Bronchial epithelial cell (primary cell): ENCODE results near the gene MIXL1. TPM values are rescaled to one million over a fixed set of nuclear protein-coding genes. Genes with fewer than 3 reads are reported as not detected.

Source experiments
- DNase-seq: peaks from one replicate; pipeline ENCODE4 v3.0.0-alpha.2; 2010; ENCODE audit warnings: low read depth
- FAIRE-seq: peaks from 2 replicates; lab custom pipeline; 2011; peaks lifted over from hg19 to GRCh38; lab: Jason Lieb, UNC
- H3K27me3 ChIP-seq: 2 replicates; pipeline ENCODE4 v1.5.1; 2011; ENCODE audit warnings: low read length; ENCODE audit not compliant: control insufficient read depth, insufficient read depth
- H3K36me3 ChIP-seq: 2 replicates; pipeline ENCODE4 v1.5.1; 2011; ENCODE audit warnings: low read length; ENCODE audit not compliant: control insufficient read depth, insufficient read depth
- H3K4me3 ChIP-seq: 2 replicates; pipeline ENCODE4 v1.5.1; 2011; ENCODE audit warnings: mild to moderate bottlenecking, low read depth, low read length, control low read depth
- total RNA-seq: library from RNA; depleted of rRNA; stranded (reverse); fragments of >200 nt; gene quantifications from 2 replicates; pipeline ENCODE4 v1.2.1, GENCODE V29; 2014
- TF ChIP-seq, protein P1 (sequence below): IDR thresholded peaks from 2 replicates; pipeline ENCODE4 v1.5.1; 2011; ENCODE audit warnings: mild to moderate bottlenecking, moderate library complexity, low read length, control low read depth, inconsistent platforms; ENCODE audit not compliant: insufficient read depth, severe bottlenecking

The MIXL1 gene
- total RNA-seq, 1 donor from 2014 or later = not detected

DNA sequence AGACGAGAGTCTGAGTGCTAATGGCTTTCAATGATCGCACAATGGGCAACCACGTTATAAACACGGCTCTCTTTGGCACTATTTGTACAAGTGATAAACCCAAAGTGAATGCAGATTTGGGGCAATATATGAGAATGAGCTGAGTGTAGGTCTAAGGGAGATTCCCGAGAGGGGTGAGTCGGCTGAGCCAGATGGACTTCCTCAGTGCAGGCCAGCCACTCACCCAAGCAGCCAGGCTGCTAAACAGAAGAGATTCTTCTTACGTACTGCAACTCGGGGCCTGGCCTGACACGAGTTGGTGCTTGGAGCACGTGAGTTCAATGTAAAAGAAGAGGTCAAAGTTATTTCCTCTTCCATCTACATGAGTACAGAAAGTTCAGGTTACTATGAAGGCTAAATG is 6.2 kb upstream of the MIXL1 start:
- TF ChIP-seq, protein P1, sequence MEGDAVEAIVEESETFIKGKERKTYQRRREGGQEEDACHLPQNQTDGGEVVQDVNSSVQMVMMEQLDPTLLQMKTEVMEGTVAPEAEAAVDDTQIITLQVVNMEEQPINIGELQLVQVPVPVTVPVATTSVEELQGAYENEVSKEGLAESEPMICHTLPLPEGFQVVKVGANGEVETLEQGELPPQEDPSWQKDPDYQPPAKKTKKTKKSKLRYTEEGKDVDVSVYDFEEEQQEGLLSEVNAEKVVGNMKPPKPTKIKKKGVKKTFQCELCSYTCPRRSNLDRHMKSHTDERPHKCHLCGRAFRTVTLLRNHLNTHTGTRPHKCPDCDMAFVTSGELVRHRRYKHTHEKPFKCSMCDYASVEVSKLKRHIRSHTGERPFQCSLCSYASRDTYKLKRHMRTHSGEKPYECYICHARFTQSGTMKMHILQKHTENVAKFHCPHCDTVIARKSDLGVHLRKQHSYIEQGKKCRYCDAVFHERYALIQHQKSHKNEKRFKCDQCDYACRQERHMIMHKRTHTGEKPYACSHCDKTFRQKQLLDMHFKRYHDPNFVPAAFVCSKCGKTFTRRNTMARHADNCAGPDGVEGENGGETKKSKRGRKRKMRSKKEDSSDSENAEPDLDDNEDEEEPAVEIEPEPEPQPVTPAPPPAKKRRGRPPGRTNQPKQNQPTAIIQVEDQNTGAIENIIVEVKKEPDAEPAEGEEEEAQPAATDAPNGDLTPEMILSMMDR = no peak
- DNase-seq (no peak), FAIRE-seq (no peak)
- Histone ChIP-seq H3K4me3 (no peak overlapping the region), H3K36me3 (no peaks in the 10 kb centered on the region), H3K27me3 (no peaks in the 10 kb centered on the region)

DNA sequence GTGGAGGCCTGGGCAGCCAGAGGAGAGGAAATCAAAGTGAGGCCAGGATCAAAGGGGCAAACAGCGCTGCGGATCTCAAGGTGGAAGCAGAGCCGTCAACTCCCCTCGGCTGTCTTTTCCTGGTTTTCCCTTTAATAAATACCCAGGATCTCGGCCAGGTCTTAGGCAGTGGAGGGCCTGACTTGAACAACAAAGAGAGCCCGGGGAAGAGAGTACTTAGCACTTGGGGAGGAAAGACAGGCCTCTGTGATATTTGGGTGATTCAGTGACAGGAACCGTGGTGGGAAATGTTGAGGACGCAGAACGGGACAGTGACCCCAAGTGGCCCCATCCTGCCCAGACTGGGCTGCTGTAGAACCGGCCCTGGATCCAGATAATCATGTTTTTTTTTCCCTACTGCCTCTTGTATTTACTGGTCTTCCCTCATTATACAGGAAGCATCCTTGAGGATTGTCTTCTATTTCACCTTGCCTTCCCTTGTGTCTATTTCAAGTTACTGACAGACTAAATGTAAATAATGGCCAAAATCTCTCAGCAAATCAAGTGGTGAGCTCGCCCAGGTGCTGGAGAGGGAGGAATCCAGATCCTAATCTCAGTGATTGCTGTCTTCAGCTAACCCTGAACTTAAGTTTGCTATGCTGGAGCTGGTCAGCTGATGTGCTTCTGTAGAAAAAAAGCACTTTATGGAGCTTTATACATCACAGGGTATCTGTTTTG is 2.8 kb upstream of the MIXL1 start:
- no peak for FAIRE-seq
- Histone ChIP-seq H3K36me3 (no peaks in the 10 kb centered on the region), H3K27me3 (peaks cover 2% of the 10 kb centered on the region), H3K4me3 (no peak overlapping the region)
- DNase-seq = no peak
- TF ChIP-seq, protein P1 = no peak

DNA sequence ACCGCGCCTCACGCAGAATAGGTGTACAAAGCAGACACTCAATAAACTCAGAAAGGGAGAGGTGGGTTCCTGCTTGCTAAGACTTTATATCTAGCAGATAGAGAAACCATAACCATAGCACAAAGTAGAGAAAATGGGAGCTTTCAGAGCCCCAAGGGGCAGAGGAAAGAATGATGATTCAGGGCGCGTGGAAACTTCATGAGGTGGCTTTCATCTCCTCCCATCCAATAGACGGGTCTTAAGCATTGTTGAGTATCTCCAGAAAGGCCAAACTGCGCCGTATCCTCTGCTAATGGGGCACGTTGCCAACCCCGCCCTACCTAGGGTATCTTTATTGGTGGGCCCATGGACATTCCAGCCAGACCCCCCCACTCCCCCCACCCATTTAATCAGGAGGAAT is 778 bp upstream of the MIXL1 start:
- TF ChIP-seq, protein P1 = no peak

DNA sequence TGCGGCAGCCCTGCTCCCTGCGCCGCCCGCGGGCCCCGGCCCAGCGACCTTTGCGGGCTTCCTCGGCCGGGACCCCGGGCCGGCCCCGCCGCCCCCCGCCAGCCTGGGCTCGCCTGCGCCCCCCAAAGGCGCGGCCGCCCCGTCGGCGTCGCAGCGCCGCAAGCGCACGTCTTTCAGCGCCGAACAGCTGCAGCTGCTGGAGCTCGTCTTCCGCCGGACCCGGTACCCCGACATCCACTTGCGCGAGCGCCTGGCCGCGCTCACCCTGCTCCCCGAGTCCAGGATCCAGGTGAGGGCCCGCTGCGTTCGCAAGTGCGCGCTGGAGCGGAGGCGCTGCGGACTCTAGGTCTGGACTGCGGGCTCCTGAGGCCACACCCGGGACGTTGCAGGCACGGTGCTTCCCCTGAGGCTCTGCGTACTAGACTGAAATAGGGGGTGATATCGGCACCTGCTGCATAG is 351 bp downstream of the MIXL1 start:
- no peak for FAIRE-seq
- H3K27me3 ChIP-seq = peaks cover 2% of the 10 kb centered on the region
- H3K4me3 ChIP-seq = peak overlapping the region; percentile 34
- DNase-seq = no peak
- H3K36me3 ChIP-seq = no peaks in the 10 kb centered on the region
- TF ChIP-seq, protein P1 = no peak

More for the DNA sequence above, 778 bp upstream of the MIXL1 start:
- DNase-seq (no peak), FAIRE-seq (no peak)
- H3K27me3 ChIP-seq = peaks cover 2% of the 10 kb centered on the region
- no peaks in the 10 kb centered on the region for H3K36me3 ChIP-seq
- no peak overlapping the region for H3K4me3 ChIP-seq

DNA sequence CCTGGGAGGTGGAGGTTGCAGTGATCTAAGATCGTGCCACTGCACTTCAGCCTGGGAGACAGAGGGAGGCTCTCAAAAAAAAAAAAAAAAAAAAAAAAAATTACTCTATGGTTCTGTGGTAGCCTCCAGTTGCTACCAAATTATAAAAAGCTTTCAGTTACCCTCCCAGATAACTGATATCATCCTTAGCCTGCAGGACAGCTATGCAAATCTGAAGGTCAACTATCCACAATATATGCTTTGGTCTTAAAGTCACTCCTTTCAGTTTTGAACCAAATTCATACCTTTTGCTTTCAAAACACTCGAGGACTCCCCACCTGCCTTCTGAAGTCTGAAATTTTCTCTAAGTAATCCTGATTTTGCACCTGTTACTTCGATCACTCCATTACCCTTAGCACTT is 3.1 kb downstream of the MIXL1 start:
- DNase-seq = no peak
- TF ChIP-seq, protein P1 = no peak
- Histone ChIP-seq H3K27me3 (peaks cover 2% of the 10 kb centered on the region), H3K36me3 (no peaks in the 10 kb centered on the region), H3K4me3 (no peak overlapping the region)
- FAIRE-seq = no peak
